Measurements from ENCODE around the gene MRPL18. TPM values are rescaled to one million over a fixed set of nuclear protein-coding genes. Genes with fewer than 3 reads are reported as not detected.
A peak's percentile ranks its signal among the peaks of the same experiment; 100 is the strongest.

The MRPL18 gene
- total and polyA plus RNA-seq, 2 of the 8 experiments (the other 6 are each of a cell fraction or from before 2014, with no cell fraction given) = 58.7 to 79.8 TPM

GRCh38 chr6:159826968-159827647, 36.8 kb downstream of the MRPL18 start:
- ChIA-PET CTCF (ENCODE audit: partially characterized antibody) (interaction anchor here (0.7 kb wide), 1 partner anchor 11 kb away, joined by 3 read pairs; no protein-coding TSS in a partner anchor), POLR2A (ENCODE audit: partially characterized antibody) (interaction anchor here (1.8 kb wide), 1 partner anchor 9 kb away, joined by 4 read pairs; no protein-coding TSS in a partner anchor)
- Histone ChIP-seq H3K4ac (replicated peaks; ENCODE audit: insufficient read length, low read depth, low read length) (no peak overlapping the region), H3K56ac (replicated peaks; ENCODE audit: insufficient read length, low read depth, low read length) (no peak overlapping the region), H3K23me2 (ENCODE audit: low read depth, low read length) (no peaks in the 10 kb centered on the region), H3K4me3 (ENCODE audit: extremely low read depth in 1 of 4, insufficient read depth in 2 of 4, low read depth in 3 of 4, low read length in 4 of 4) (no peak overlapping the region), H2AK5ac (ENCODE audit: low read depth, low read length) (no peak overlapping the region), H2AFZ (ENCODE audit: low read length) (no peak overlapping the region), H3K14ac (ENCODE audit: insufficient read length) (no peak overlapping the region), H4K5ac (ENCODE audit: insufficient read length, low read depth, low read length) (no peak overlapping the region), H3K4me1 (replicated peaks in 1 of 4; ENCODE audit: control insufficient read depth in 3 of 4, insufficient read depth in 4 of 4, low read length in 3 of 4) (peaks cover 0 to 14% (median 6%) of the 10 kb centered on the region in 4 experiments; a peak in 5 of 7 replicates), H2BK120ac (replicated peaks; ENCODE audit: low read depth, low read length) (no peak overlapping the region), H3K23ac (ENCODE audit: insufficient read length) (no peak overlapping the region), H2BK20ac (ENCODE audit: low read length) (0 out of 2 replicates have a peak overlapping the region, but pooled peaks have one; percentile 21), H2BK12ac (ENCODE audit: low read depth, low read length) (no peak overlapping the region), H3K9ac (replicated peaks in 1 of 4; ENCODE audit: extremely low read depth in 1 of 4, low read depth in 3 of 4, low read length in 3 of 4) (no peak overlapping the region), H2BK5ac (ENCODE audit: low read depth, low read length) (no peak overlapping the region; the same call in 1 of the 2 replicates), H4K20me1 (replicated peaks in 1 of 2; ENCODE audit: control insufficient read depth in 1 of 2, insufficient read depth in 2 of 2, low read length in 2 of 2) (no peaks in the 10 kb centered on the region), H3K36me3 (ENCODE audit: control insufficient read depth in 2 of 4, insufficient read depth in 4 of 4, low read length in 3 of 4) (no peaks in the 10 kb centered on the region), H3K18ac (ENCODE audit: extremely low read depth, low read length) (no peak overlapping the region), H3K79me1 (ENCODE audit: low read depth, low read length) (no peaks in the 10 kb centered on the region), H4K91ac (replicated peaks; ENCODE audit: insufficient read length, low read length) (no peak overlapping the region), H3K79me2 (ENCODE audit: control insufficient read depth in 1 of 2, insufficient read depth in 2 of 2, low read length in 2 of 2) (no peaks in the 10 kb centered on the region), H2BK15ac (ENCODE audit: low read length) (no peak overlapping the region), H3K27me3 (replicated peaks in 1 of 4; ENCODE audit: control insufficient read depth in 3 of 4, extremely low read depth in 1 of 4, insufficient read depth in 3 of 4, low read length in 3 of 4) (no peaks in the 10 kb centered on the region; a peak in 1 of 7 replicates), H3K27ac (ENCODE audit: low read depth, low read length) (no peak overlapping the region), H3K4me2 (ENCODE audit: insufficient read depth in 1 of 2, low read depth in 2 of 2, low read length in 2 of 2) (no peak overlapping the region), H3K9me3 (ENCODE audit: insufficient read depth in 2 of 2, low read depth in 1 of 2, low read length in 1 of 2) (no peaks in the 10 kb centered on the region; a peak in 1 of 4 replicates), H4K8ac (ENCODE audit: extremely low read depth, insufficient read depth, low read length) (no peak overlapping the region)
- WGBS, 2 experiments (ENCODE audit: extremely low coverage in 1 of 2, insufficient coverage in 1 of 2, insufficient read length in 1 of 2, insufficient replicate concordance in 2 of 2, low coverage in 1 of 2, low lambda C conversion rate in 2 of 2, missing lambda C conversion rate in 1 of 2) = 90% methylated on average over 15 of the region's 16 CpGs; no CpG with 5 or more reads in 1 of the 2 experiments
- FAIRE-seq (no peak), DNase-seq (ENCODE audit: low read depth in 1 of 2, low spot score in 2 of 2) (no peak)
- TF ChIP-seq BRCA1 (IDR thresholded peaks at IDR 0.05; ENCODE audit: low read depth, low read length) = no peak

Measured in H1 (cell line).